ENCODE results near the gene PANK4.
"Not testable (repeated sequence)": the region's sequence is repeated elsewhere in the genome, so short reads cannot be mapped to it uniquely, and the experiment has no call there.

DNA sequence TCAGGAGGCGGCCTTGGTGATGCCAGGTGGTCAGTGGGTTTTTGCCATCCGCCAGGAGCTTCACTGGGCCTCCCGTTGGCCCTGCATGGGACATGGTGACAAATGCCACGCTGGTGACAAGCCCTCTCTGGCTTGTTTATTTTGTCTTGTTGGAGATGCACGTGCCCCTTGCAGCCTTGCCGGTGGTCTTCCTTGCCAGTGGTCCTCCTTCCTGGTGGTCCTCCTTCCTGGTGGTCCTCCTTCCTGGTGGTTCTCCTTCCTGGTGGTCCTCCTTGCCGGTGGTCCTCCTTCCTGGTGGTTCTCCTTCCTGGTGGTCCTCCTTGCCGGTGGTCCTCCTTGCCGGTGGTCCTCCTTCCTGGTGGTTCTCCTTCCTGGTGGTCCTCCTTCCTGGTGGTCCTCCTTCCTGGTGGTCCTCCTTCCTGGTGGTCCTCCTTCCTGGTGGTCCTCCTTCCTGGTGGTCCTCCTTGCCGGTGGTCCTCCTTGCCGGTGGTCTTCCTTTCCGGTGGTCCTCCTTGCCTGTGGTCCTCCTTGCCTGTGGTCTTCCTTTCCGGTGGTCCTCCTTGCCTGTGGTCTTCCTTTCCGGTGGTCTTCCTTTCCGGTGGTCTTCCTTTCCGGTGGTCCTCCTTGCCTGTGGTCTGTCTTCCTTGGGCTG lies 67.2 kb downstream of the PANK4 start:
- TF ChIP-seq EZH2 (IDR thresholded peaks at IDR 0.05; ENCODE audit: insufficient read depth, low read length): not testable (repeated sequence)
- TF ChIP-seq, protein P1, sequence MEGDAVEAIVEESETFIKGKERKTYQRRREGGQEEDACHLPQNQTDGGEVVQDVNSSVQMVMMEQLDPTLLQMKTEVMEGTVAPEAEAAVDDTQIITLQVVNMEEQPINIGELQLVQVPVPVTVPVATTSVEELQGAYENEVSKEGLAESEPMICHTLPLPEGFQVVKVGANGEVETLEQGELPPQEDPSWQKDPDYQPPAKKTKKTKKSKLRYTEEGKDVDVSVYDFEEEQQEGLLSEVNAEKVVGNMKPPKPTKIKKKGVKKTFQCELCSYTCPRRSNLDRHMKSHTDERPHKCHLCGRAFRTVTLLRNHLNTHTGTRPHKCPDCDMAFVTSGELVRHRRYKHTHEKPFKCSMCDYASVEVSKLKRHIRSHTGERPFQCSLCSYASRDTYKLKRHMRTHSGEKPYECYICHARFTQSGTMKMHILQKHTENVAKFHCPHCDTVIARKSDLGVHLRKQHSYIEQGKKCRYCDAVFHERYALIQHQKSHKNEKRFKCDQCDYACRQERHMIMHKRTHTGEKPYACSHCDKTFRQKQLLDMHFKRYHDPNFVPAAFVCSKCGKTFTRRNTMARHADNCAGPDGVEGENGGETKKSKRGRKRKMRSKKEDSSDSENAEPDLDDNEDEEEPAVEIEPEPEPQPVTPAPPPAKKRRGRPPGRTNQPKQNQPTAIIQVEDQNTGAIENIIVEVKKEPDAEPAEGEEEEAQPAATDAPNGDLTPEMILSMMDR (IDR thresholded peaks at IDR 0.05; ENCODE audit: insufficient read depth, low read depth, low read length): not testable (repeated sequence)
